K562 (cell line): ENCODE measurements around the gene COMP. TPM values are rescaled to one million over a fixed set of nuclear protein-coding genes. Genes with fewer than 3 reads are reported as not detected.

Experiments
- ADNP ChIP-seq: fragments of 200-800 bp; sonication (Bioruptor generic); IDR thresholded peaks from 2 replicates; pipeline ENCODE4 v1.6.1; 2016; ENCODE audit warnings: missing genetic modification characterization, missing compliant biosample characterization
- KDM1A ChIP-seq, 2 experiments: fragments of 450-650 bp; IDR thresholded peaks; 2 replicates each; pipeline ENCODE4 v1.6.1; 2016; ENCODE audit warnings: mild to moderate bottlenecking in 2 of 2
- MEIS2 ChIP-seq: fragments of 450-650 bp; IDR thresholded peaks from 2 replicates; pipeline ENCODE4 v1.6.1; 2014; ENCODE audit warnings: mild to moderate bottlenecking; ENCODE audit not compliant: partially characterized antibody
- RBM25 ChIP-seq: fragments of 200-400 bp; formaldehyde crosslinking; IDR thresholded peaks from 2 replicates; pipeline ENCODE4 v1.6.1; 2018; ENCODE audit warnings: low read length, low read depth, moderate library complexity; ENCODE audit not compliant: severe bottlenecking
- TFAP4 ChIP-seq: sonication (generic); formaldehyde crosslinking; IDR thresholded peaks from 2 replicates; pipeline ENCODE4 v1.8.0; 2022; ENCODE audit warnings: missing genetic modification reagents, mild to moderate bottlenecking, moderate library complexity, borderline replicate concordance
- ZNF274 ChIP-seq: IDR thresholded peaks from 2 replicates; pipeline ENCODE4 v1.6.1; 2011; ENCODE audit warnings: low read depth, mild to moderate bottlenecking, low read length, moderate library complexity, borderline replicate concordance
- polyA plus RNA-seq, 8 experiments: library from polyadenylated mRNA; depleted of rRNA in 4 of 8; stranded (reverse) in 5 of 8; unstranded in 3 of 8; fragments of >200 nt; fragmentation: Nextera tagmentation in 2 of 8; fragmentation: Illumina TruSeq in 1 of 8; extraction: Ambion mirVana in 2 of 8; extraction: Trizol in 1 of 8; gene quantifications; 2 replicates each; pipeline versions ENCODE4 v1.2.1 to v1.2.3, GENCODE V29; 2011 to 2014; ENCODE audit warnings: inconsistent platforms in 1 of 8, missing spikeins in 1 of 8
- total RNA-seq, 7 experiments: library from RNA; depleted of rRNA in 6 of 7; stranded (reverse); fragments of >200 nt in 6 of 7; fragmentation: Illumina TruSeq in 2 of 7; extraction: Trizol in 2 of 7; gene quantifications; 2 replicates each; pipeline versions ENCODE4 v1.2.1 to v1.2.3, GENCODE V29; 2011 to 2021; ENCODE audit warnings: low replicate concordance in 1 of 7
- TF ChIP-seq, protein P1 (sequence below): fragments of 450-650 bp; IDR thresholded peaks from 2 replicates; pipeline ENCODE4 v1.6.1; 2016
- TF ChIP-seq, protein P2 (sequence below): IDR thresholded peaks from 2 replicates; pipeline ENCODE4 v1.6.1; 2016; ENCODE audit warnings: missing genetic modification characterization, missing compliant biosample characterization
- TF ChIP-seq, protein P3 (sequence below), 3 experiments: IDR thresholded peaks in 2 of 3; conservative IDR thresholded peaks in 1 of 3; 2 replicates each; pipeline ENCODE4 v1.5.1; 2011 to 2012; ENCODE audit warnings: low read length in 3 of 3, mild to moderate bottlenecking in 3 of 3, control low read depth in 2 of 3, improper control_type of control experiment in 1 of 3, inconsistent platforms in 1 of 3, low read depth in 1 of 3, mixed read lengths in 1 of 3, moderate library complexity in 1 of 3; ENCODE audit not compliant: insufficient read depth in 2 of 3

Gene COMP
- total and polyA plus RNA-seq, 9 of the 15 experiments (the other 6 are each of a cell fraction or from before 2014, with no cell fraction given), result 0.07 TPM; not detected in 8

- TF ChIP-seq, protein P1, sequence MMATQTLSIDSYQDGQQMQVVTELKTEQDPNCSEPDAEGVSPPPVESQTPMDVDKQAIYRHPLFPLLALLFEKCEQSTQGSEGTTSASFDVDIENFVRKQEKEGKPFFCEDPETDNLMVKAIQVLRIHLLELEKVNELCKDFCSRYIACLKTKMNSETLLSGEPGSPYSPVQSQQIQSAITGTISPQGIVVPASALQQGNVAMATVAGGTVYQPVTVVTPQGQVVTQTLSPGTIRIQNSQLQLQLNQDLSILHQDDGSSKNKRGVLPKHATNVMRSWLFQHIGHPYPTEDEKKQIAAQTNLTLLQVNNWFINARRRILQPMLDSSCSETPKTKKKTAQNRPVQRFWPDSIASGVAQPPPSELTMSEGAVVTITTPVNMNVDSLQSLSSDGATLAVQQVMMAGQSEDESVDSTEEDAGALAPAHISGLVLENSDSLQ, result peak; percentile 43
- TF ChIP-seq, protein P2, sequence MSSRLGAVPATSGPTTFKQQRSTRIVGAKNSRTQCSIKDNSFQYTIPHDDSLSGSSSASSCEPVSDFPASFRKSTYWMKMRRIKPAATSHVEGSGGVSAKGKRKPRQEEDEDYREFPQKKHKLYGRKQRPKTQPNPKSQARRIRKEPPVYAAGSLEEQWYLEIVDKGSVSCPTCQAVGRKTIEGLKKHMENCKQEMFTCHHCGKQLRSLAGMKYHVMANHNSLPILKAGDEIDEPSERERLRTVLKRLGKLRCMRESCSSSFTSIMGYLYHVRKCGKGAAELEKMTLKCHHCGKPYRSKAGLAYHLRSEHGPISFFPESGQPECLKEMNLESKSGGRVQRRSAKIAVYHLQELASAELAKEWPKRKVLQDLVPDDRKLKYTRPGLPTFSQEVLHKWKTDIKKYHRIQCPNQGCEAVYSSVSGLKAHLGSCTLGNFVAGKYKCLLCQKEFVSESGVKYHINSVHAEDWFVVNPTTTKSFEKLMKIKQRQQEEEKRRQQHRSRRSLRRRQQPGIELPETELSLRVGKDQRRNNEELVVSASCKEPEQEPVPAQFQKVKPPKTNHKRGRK (tag), result 0 out of 2 replicates have a peak, but pooled peaks have one; percentile 15
- peak; percentile 60; the same call in 1 of the 2 replicates for TF ChIP-seq ADNP (tag)
- peak; percentile 6 for TF ChIP-seq MEIS2
- TF ChIP-seq TFAP4 (CRISPR knock-in tag), result 0 out of 2 replicates have a peak, but pooled peaks have one; percentile 18
- TF ChIP-seq, protein P3, sequence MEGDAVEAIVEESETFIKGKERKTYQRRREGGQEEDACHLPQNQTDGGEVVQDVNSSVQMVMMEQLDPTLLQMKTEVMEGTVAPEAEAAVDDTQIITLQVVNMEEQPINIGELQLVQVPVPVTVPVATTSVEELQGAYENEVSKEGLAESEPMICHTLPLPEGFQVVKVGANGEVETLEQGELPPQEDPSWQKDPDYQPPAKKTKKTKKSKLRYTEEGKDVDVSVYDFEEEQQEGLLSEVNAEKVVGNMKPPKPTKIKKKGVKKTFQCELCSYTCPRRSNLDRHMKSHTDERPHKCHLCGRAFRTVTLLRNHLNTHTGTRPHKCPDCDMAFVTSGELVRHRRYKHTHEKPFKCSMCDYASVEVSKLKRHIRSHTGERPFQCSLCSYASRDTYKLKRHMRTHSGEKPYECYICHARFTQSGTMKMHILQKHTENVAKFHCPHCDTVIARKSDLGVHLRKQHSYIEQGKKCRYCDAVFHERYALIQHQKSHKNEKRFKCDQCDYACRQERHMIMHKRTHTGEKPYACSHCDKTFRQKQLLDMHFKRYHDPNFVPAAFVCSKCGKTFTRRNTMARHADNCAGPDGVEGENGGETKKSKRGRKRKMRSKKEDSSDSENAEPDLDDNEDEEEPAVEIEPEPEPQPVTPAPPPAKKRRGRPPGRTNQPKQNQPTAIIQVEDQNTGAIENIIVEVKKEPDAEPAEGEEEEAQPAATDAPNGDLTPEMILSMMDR (IDR thresholded peaks at IDR 0.05 in 2 of 3, conservative IDR thresholded peaks at IDR 0.05 in 1 of 3; ENCODE audit: insufficient read depth in 2 of 3, low read depth in 1 of 3, low read length in 3 of 3), result 0 out of 6 replicates have a peak, but pooled peaks of 1 of the 3 experiments have one; percentile 11
- peak; percentile 63 to 73 for TF ChIP-seq KDM1A (IDR thresholded peaks at IDR 0.05)
- TF ChIP-seq RBM25, result peak; percentile 86
- TF ChIP-seq ZNF274, result no peak
- TF ChIP-seq, all 486 proteins: peak for 12
Measured at GRCh38 chr19:18798384-18799352, 7.6 kb upstream of the COMP start (continued).
